HL-60 (cell line): ENCODE measurements around the gene CEACAM4.

Experiments used
- DNase-seq, 2 experiments: peaks; one replicate each; pipeline ENCODE4 v3.0.0-alpha.2; 2010 to 2020; ENCODE audit warnings: low read depth in 1 of 2, low spot score in 1 of 2
- H3K27ac ChIP-seq: fragments of 250-450 bp; sonication (Bioruptor Pico); replicated peaks from 2 replicates; pipeline ENCODE4 v1.5.1; 2020; ENCODE audit warnings: mild to moderate bottlenecking, moderate library complexity
- H3K27me3 ChIP-seq: fragments of 250-450 bp; sonication (Bioruptor Pico); 2 replicates; pipeline ENCODE4 v1.5.1; 2021; ENCODE audit warnings: mild to moderate bottlenecking, moderate library complexity; ENCODE audit not compliant: insufficient read depth, poor library complexity, severe bottlenecking
- H3K4me3 ChIP-seq: replicated peaks from 2 replicates; pipeline ENCODE4 v1.5.1; 2011; ENCODE audit warnings: mild to moderate bottlenecking, control low read depth, low read length; ENCODE audit not compliant: insufficient read depth
- CTCF ChIP-seq: IDR thresholded peaks from one replicate; pipeline ENCODE4 v1.5.1; 2011; ENCODE audit warnings: low read length, control low read depth, inconsistent platforms; ENCODE audit not compliant: insufficient read depth
- GABPA ChIP-seq: IDR thresholded peaks from 2 replicates; pipeline ENCODE4 v1.6.1; 2012; ENCODE audit warnings: low read depth
- POLR2AphosphoS5 ChIP-seq: IDR thresholded peaks from 2 replicates; pipeline ENCODE4 v1.6.1; 2012; ENCODE audit warnings: low read depth
- SPI1 ChIP-seq: IDR thresholded peaks from 2 replicates; pipeline ENCODE4 v1.6.1; 2012; ENCODE audit warnings: low read depth, mild to moderate bottlenecking, borderline replicate concordance
- TF ChIP-seq, protein P1 (sequence below): IDR thresholded peaks from 2 replicates; pipeline ENCODE4 v1.6.1; 2012; ENCODE audit warnings: low read depth; ENCODE audit not compliant: insufficient replicate concordance

The CEACAM4 gene

DNA sequence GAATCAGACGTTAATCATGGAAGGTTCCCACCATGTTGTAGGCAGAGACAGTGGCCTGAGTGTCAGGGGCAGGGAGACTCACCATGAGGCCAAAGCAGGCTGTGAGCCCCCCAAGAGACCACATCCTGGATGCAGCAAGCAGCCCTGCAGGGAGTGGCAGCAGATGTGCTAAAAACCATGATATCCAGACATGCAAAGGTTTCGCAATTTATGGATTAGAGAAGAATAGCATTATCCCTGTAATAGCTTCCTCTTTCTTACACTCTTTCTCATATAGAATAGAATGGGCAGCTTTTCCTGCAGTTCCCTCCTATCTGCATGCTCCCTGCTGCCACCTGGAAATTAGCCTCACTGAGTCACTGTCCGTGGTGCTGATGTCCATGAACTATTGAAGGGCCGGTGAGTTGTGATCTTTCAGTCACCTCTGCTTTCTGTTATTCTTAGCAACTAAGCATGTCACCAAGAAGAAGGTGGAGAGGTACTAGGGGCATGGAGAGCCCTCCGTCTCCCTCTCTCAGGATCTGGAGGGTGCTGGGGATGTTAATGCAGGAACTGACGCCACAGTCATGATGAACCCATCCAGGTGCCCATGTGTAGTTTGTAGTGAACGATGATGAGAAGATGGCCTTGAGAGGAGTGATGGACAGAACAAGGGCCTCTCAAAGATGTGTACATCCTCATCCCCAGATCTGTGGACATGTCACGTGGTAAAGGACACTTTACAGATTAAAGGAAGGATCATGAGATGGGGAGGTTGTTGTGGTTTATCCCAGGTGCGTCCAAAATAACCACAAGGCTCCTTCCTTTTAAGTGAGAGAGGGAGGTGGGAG lies 9.9 kb downstream of the CEACAM4 start:
- H3K27ac ChIP-seq: no peak overlapping the region
- no peaks in the 10 kb centered on the region for H3K27me3 ChIP-seq
- DNase-seq: peak in 1 of 2 experiments; percentile 33

DNA sequence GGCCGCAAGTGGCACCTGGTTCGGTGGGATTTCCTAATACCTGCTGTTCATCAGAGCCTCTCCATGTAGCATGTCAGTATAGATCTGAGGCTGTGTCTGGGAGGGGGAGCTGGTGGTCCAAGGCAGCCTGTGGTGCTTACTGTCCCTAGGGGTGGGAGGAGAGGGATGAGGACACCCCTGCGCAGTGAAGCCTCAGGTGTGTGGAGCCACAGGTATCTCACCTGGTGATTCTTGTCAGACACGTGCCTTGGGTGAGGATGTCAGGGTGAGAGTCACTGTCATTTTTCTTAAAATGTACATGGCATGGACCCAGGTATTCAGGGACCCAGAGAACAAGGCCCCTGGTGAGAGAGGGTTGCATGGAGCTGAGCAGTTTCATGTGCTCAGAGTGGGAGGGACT lies 11.7 kb downstream of the CEACAM4 start:
- Histone ChIP-seq H3K4me3 (no peak overlapping the region), H3K27ac (no peak overlapping the region), H3K27me3 (no peaks in the 10 kb centered on the region)
- no peak for DNase-seq
- no peak for TF ChIP-seq SPI1
- TF ChIP-seq GABPA: no peak
- TF ChIP-seq, protein P1, sequence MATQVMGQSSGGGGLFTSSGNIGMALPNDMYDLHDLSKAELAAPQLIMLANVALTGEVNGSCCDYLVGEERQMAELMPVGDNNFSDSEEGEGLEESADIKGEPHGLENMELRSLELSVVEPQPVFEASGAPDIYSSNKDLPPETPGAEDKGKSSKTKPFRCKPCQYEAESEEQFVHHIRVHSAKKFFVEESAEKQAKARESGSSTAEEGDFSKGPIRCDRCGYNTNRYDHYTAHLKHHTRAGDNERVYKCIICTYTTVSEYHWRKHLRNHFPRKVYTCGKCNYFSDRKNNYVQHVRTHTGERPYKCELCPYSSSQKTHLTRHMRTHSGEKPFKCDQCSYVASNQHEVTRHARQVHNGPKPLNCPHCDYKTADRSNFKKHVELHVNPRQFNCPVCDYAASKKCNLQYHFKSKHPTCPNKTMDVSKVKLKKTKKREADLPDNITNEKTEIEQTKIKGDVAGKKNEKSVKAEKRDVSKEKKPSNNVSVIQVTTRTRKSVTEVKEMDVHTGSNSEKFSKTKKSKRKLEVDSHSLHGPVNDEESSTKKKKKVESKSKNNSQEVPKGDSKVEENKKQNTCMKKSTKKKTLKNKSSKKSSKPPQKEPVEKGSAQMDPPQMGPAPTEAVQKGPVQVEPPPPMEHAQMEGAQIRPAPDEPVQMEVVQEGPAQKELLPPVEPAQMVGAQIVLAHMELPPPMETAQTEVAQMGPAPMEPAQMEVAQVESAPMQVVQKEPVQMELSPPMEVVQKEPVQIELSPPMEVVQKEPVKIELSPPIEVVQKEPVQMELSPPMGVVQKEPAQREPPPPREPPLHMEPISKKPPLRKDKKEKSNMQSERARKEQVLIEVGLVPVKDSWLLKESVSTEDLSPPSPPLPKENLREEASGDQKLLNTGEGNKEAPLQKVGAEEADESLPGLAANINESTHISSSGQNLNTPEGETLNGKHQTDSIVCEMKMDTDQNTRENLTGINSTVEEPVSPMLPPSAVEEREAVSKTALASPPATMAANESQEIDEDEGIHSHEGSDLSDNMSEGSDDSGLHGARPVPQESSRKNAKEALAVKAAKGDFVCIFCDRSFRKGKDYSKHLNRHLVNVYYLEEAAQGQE: no peak
- no peak for TF ChIP-seq CTCF
- no peak for TF ChIP-seq POLR2AphosphoS5

More for the DNA sequence above, 9.9 kb downstream of the CEACAM4 start:
- TF ChIP-seq, protein P1: peak; percentile 98
- no peak; the same call in 1 of the 2 replicates for TF ChIP-seq SPI1
- TF ChIP-seq POLR2AphosphoS5: 0 out of 2 replicates have a peak, but pooled peaks have one; percentile 30
- no peak overlapping the region for H3K4me3 ChIP-seq

DNA sequence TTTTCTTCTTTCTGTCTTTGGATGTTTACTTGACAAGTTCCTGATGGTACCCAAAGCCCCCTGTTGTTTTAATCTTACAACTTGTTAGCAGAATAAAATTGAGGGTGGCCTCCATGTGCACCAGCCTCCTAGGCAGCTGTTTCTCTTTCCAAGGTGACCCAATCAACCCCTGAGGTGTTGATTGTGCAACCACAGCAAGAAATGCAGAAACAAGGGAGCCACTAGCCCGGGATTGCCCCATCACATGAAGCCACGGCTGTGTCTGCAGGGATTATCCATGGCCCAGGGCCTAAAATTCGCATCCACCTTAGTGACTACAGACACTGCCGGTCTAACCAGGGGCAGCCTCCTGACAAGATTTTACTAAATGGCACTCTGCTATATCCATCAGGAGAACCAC lies 14.4 kb downstream of the CEACAM4 start:
- H3K27me3 ChIP-seq: no peaks in the 10 kb centered on the region
- peak; percentile 73 to 93 for DNase-seq
- no peak overlapping the region; the same call in 1 of the 2 replicates for H3K27ac ChIP-seq
- no peak overlapping the region for H3K4me3 ChIP-seq
- TF ChIP-seq, protein P1: peak; percentile 69
- TF ChIP-seq POLR2AphosphoS5: peak; percentile 83
- TF ChIP-seq GABPA: no peak
- no peak for TF ChIP-seq CTCF
